A172 (cell line): Measurements from ENCODE around the gene CCNL2. TPM values are rescaled to one million over a fixed set of nuclear protein-coding genes. Genes with fewer than 3 reads are reported as not detected.
A peak's percentile ranks its signal among the peaks of the same experiment; 100 is the strongest.
"Not testable (repeated sequence)": the region's sequence is repeated elsewhere in the genome, so short reads cannot be mapped to it uniquely, and the experiment has no call there.

Source experiments
- DNase-seq: peaks from one replicate; pipeline ENCODE4 v3.0.0-alpha.2; 2015; ENCODE audit warnings: low spot score
- total RNA-seq: library from RNA; depleted of rRNA; stranded (reverse); fragments of >200 nt; shearing (Covaris generic); gene quantifications from 2 replicates; pipeline ENCODE4 v1.2.3, GENCODE V29; 2014; rRNA removed

The CCNL2 gene
- total RNA-seq = 35.6 and 43.2 TPM in 2 replicates

DNA sequence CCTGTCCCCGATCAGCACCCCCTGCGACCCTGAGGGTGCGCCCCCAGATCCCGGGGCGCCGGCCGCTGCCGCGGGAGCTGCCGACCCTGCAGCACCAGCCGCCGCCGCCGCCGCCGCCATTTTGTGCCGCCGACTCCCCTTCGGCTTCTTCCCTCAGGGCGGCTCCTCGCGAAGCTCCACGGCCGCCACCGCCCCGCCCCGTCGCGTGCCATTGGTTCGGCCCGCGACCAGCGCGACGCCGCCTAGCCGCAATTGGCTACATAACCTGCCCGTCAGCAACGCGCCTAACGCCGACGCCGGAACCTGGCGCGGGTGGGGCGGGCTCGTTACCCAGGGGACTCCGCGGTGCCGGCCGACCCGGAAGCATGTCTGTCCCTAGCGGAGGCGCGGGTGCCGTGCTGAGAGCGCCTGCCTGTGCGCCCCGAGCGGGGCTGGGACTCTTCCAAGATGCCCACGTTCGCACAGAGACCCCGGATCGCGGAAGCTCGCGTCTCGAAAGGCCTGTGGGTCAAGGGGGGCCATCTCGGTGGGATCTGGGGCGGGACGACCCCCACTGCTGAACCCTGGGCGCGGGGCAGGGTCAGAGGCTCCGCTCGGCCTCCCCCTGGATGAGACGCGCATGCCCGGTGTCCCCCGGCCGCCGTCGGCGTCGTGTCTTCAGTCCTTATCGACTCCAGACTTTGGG is at the start of gene CCNL2:
TSS of gene CCNL2 (minus strand) at position 149 of the 685 bp plus-strand sequence. CDS start at position 120, 29 bp downstream.
- DNase-seq = peak; percentile 83

DNA sequence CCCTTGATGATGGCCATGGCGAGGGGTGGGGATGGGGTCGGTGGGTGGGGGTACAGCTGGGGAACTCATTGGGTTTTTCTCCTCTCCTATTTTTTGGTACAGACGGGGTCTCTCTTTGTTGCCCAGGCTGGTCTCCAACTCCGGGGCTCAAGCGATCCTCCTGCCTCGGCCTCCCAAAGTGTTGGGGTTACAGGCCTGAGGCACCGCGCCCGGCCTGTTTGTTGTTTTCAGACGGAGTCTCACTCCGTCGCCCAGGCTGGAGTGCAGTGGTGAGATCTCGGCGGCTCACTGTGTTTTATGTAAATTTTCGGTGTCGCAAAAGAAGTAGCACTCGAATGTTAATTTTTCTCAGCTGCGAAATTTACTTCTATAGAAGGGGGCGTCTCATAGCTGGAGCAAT is 47.5 kb upstream of the CCNL2 start:
- DNase-seq = not testable (repeated sequence)

DNA sequence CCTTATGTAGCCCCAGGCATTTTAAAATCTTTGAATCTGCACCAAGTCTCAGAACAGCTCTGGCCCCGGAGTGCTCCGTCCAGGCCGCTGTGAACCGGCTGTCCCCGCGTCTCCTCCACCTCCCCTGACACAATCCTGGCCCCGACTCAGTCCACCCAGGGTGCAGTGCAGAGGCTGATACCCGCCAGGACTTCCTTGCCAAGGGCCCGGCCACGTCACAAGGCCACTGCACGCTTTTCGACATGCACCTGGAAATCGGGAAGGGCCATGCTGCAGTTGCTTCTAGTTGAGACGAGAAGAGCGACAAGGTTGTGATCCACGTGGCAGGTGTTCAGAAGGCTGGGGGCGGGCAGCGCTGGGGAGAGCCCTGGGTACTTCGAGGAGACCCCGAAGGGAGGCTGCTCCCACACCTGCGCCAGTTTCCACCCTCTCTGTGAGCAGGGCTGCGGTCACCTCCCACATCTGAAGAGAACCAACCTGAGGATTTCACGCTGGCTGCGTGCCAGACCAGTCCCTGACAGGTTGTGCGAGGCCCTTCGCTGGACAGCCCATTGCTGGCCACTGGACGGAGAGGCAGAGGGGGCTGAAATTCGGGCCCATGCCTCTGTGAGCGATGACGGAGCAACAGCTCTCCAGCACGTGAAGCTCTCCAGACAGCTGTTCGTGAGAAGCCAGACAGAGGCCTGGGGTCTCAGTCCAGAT is 43.1 kb upstream of the CCNL2 start:
- DNase-seq = no peak

DNA sequence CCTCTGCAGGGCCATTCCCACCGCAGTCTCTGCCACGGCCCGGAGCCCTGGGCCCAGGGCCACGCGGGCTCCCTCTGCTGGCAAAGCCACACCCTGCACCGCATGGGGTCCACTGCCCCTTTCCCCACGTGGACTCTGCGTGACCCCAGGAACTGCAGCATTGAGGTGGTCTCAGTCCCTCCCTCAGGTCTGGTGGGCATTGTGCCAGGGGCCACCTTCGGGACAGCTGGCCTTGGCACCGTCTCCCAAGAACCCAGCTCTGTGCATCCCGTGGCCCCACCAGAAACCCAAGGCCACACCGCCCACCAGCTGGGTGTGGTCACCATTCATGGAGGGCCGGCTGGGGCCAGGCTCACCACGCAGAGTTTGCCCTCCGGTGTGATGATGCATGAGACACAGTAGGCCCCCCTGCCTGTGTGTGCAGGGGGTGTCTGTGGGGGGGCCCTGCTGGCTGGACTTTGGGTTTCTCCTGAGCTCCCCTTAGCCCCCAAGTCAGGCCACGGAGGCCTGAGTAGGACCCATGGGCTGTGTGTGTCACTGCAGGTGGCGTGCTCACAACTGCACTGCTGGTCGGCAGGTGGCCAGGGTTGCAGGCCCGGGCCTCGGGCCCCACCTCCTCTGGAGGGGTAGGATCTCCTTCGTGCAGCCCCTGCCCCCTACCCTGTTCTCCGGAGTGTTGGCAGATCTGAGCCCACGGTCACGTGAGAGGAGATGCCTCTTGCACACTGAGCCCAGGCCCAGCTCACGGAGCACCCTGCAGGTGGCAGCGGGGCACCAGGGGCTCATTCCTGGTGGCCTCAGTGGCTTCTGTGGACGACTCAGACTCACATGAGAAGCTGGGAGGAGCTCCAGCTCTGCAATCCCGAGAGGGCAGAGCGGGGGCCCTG is 42.1 kb upstream of the CCNL2 start:
- DNase-seq = no peak

DNA sequence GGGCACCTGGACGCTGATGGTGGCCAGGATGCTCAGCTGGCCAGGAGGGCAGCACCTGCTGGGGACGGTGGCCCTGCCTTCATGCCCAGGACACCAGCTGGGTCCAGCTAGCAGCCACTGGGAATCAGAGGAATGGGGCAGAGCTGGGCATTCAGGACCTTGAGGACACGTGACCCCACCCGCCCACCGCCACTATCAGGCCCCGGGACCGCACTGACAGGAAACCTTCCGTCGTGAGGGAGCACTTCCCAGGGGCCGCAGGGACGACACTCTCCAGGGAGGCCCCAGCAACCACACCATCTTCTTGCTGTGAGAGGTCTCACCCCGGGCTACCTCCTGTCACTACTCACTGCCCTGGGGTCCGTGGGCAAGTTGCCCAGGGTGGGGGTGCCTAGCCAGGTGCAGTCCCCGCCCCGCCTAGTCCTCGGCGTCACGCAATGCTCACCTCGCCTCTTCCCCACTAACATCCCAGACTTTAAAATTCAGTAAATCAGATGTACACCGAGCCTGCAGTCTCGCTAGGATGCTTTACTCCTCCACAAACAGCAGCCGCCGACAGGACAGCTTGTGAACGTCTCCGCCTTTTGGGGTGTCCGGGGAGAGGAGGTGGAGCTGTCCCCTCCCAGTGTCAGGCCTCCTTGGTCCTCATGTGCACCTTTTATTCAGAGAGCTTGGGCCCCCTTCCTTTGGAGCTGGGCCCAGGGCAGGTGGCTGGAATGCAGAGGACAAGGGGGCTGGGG is 41.3 kb upstream of the CCNL2 start:
- no peak for DNase-seq

DNA sequence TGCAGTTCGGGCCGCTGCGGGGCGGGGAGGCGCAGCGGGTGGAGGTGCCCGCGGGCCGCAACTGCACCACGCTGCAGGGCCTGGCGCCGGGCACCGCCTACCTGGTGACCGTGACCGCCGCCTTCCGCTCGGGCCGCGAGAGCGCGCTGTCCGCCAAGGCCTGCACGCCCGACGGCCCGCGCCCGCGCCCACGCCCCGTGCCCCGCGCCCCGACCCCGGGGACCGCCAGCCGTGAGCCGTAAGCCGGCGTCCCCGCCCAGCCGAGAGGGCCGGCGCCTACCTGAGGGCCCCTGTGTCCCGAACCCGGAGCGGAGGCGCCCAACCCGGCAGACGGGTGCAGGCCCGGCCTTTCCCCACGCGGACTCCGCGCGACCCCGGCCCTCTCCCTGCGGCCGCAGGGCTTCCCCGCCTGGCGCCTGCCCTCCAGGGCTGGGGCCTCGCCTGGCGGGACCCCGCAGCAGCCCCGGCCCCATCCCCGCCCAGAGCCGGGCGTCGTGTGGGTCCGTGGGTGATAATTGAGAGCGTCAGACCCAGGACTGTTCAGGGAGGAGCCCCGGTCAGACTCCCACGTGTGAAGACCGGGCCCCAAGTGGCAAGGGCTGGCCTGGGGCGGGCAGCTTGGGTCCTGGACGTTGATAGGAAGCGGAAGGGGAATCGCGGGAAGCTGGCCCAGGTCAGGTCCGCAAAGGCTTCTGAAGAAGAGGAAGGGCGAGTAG is 40.6 kb upstream of the CCNL2 start:
- no peak for DNase-seq

DNA sequence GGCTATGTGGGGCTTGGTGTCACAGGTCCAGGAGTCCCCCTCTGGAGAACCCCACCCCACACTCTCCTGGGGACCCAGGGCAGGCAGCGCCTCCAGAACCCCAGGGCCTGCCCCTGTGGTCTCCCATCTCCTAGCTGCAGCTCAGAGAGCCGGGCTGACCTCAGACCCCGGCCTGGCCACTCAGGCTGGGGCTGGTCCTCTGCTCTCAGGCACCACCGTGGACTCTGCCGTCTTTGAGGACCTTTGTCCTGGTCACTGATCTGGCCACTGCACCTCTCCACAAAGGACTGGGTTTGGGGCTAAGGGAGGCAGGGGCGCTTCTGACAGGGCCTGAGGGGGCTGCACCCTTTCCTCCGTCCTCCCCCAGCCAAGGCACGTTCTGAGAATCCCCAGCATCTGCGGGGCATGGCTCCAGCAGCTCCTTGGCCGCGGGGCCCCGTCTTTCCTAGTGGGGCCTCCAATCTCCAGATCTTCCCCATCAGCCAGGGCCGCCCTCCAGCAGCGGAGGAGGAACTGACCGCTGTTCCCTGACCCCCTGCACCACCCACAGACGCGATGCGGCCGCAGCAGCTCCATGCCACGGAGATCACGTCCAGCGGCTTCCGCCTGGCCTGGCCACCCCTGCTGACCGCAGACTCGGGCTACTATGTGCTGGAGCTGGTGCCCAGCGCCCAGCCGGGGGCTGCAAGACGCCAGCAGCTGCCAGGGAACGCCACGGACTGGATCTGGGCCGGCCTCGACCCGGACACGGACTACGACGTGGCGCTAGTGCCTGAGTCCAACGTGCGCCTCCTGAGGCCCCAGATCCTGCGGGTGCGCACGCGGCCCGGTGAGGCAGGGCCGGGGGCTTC is 39.6 kb upstream of the CCNL2 start:
- DNase-seq = no peak

DNA sequence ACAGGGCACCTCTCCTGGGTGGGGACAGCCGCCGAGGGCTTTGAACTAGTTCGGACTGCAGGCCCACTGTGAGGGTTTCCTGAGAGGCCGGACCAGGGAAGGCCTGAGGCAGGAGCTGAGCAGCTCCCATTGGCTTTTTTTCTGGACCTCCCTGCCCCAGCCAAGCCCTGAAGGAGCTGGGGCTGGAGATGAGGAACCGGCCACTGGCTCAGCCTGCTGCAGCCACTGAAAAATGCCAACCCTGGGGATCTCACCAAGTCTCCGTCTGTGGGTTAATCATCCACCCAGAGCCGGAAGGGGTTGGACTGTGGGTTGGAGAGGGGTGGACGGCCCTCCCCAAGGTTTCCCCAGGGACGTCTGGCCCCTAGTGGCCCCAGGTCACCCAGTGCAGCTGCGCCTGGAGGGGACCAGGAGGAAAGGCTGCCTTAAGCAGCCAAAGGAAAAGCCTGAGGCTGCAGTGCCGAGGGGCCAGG is 38.8 kb upstream of the CCNL2 start:
- peak; percentile 32 for DNase-seq

DNA sequence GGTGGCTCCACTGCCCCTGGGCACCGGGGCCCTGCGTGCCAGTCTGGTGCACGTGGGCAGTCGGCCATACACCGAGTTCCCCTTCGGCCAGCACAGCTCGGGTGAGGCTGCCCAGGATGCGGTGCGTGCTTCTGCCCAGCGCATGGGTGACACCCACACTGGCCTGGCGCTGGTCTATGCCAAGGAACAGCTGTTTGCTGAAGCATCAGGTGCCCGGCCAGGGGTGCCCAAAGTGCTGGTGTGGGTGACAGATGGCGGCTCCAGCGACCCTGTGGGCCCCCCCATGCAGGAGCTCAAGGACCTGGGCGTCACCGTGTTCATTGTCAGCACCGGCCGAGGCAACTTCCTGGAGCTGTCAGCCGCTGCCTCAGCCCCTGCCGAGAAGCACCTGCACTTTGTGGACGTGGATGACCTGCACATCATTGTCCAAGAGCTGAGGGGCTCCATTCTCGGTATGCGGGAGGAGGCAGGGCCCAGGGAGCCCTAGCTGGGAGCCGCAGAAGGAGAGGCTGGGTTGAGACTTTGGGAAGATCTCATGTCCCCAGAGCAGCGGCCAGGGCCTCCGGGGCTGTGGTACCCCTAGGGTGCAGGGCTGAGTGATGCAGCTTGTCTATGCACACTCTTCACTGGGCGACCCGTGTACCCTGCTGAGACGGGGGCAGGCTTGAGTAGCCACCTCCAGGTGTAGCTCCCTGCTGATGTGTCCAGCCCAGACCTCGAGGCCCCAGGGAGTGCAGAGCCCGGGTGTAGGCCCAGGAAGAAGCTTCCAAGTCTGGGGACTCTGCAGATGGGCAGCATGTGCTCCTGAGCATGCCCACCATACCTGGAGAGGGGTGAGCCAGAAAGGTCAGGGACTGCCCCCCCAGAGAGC is 38.1 kb upstream of the CCNL2 start:
- DNase-seq = no peak

DNA sequence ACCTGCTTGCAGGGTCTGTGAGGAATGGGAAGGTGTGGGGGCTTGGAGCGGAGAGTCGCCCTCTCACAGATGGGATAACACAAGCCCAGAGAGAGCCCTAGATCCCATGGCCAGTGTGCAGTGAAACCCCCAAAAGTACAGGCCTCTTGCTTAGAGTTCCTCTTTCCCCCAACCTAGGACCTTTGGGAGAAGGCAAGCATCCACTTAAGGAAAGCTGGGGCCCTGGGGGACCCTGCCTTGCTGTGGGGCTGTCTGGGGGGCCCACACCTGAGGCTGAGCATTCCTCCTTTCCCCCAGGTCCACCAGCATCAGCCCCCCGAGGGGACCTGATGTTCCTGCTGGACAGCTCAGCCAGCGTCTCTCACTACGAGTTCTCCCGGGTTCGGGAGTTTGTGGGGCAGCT is 37.5 kb upstream of the CCNL2 start:
- no peak for DNase-seq

DNA sequence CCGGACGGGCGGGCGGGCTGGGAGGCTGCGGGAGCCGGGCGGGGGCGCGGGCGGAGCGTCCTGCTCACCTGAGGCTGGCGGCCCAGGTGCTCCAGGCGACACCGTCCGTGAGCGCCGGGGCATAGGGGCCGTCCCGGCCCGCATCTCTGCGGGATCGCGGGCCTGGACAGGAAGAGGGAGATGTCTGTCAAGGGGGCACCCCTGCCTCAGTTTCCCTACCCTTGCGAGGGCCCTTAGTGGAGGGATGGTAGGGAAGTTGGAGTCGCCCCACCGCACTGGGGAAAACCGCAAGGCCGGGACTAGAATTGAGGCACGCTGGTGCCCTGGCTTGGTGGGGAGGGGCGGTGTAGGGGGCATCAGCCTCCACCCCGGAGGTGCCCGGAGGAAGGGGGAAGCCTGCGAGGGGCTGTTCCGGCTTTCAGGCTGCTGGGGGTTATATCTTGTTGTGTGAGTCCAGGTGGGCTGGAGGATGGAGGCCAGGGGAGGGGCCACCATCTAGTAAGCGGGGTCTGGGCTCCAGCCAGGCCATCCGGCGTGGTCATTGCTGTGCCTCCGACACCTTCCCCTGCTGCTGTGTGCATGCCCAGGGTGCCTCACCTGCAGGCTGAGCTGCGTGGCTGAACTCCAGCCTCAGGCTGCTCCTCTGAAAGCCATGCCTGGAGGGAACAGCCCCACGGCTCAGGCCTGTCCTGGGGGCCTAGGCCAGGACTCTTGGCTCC is 36.9 kb upstream of the CCNL2 start:
- no peak for DNase-seq

DNA sequence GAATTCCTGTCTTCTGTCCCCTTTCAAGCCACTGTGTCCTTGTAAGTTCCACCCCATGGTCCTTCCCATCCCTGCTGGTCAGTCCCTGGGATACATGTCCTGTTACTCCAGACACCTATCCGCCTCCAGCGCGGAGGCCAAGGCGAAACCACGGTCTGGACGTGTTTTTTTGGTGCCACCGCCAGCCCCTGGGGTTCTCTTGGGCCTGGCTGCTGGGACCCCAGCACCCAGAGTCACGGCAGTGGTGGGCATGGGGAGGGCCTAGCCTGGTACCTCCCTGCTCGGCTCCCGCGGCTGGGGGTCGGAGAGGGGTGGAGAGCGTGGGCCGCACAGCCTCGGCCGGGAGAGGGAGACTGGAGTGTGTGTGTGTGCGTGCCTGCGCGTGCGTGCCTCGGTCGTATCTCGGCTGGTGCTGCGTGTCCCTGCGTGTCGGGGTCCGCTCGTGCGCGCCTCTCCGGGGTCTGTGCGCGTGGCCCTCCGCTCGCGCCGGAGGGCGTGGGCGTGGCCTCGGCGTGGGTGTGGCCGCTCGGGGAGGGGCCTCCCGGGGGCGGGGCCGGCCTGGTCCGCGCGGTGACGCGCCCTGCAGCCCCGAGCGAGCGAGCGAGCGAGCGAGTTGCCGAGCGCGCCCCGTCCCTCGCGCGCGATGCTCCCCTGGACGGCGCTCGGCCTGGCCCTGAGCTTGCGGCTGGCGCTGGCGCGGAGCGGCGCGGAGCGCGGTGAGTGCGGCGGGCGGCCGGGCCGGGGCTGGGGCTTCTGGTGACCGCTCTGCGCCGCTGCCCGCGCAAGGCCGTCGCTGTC is 36.2 kb upstream of the CCNL2 start, which contains the start of gene VWA1:
TSS of gene VWA1 (plus strand) at position 585 of the 798 bp plus-strand sequence. CDS start at position 644, 59 bp downstream.
- DNase-seq = no peak

DNA sequence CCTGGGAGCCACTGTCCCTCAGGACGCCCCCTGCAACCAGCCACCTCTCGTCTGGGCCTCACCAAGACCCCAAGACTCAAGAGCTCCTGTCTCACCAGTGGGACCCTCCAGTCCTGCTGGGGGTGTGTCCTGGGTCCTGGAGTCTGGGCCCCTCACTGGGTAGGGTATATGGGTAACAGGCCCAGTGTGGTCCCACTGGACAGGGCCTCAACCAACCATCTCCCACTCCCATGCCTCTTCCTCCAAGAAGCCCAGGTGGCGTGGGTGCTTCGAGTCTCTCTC is 35.6 kb upstream of the CCNL2 start:
- no peak for DNase-seq

DNA sequence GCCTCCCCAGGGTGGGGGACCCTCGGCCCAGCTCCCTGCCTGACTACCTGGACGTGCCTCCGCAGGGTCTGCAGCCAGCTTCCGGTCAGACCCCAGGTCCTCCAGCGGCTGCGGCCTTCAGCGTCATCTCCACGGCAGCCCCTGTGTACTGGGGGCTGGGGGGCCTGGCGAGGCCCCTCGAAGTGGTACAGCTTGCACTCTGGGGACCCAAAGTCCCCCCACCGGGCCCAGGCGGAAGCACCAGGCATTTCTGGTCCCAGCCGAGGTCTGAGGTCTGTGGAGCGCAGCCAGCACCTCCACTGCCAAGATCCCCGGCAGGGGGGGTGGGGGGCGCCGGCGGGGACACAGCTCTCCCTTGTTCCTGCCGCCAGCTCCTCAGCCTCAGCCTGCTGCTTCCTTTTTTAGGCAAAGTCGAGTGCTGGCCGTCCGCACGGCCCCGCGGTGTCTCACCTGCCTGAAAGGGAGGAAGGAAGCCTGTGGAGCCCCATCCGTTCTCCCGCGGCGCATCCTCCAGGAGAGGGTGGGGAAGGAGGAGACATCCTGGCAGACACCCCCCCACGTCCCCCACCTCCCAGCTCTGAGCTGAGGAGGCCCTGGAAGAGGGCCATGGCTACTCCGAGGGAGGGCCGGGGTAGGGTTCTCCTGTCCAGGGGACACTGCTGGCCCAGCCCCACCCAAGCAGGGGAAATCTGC is 35.1 kb upstream of the CCNL2 start:
- DNase-seq = peak; percentile 47

DNA sequence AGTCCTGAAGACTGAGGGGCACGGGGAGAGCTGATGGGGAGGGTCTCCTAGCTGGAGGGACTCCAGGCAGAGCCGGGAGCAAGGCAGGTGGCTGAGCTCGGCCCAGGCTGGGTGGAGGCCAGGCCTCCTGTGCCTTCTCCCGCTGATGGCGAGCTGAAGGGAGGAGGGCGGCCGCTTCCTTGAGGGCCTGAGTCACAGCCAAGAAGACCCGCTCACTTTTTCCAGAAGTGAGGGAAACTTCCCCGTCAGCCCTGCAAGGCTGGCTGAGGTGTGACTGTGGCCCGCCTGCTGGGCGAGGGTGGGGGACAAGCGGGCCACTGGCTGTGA is 34.6 kb upstream of the CCNL2 start:
- peak; percentile 62 for DNase-seq

DNA sequence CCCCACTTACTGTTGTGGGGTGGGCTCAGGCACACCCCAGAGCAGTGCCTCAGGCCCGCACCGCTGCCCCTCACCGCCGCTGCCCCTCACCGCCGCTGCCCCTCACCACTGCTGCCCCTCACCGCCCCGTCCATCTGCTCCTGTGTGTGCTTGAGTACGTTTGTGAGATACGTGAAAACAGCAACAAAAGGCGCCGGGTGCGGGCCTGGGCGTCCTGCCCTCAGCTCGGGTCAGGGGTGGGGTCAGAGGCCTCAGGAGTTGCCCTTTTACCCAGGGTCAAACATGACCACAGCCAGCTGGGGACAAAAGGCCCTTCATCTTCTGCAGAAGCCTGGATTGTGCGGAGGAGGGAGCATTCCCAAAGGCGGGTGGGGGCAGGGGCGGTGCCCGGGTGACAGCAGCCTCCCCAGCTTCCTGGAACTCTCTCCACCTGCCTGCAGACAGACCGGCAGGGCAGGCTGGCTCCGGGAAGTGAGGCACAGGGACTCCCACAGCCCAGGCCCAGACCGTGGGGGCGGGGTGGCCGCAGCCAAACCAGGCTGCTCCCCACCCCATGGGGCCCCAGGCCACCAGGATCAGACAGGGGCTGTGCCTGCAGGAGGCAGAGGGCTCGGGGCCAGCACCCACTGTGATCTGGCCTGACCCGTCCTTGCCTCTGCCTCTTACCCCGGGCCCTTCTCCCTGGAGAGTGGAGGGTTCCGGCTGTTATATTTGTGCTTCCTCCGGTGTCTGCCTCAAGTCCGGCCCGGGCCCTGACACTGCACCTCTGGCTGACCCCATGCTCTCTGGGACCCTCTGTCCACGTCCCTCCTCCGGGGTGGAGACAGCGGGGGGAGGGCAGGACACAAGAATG is 34.0 kb upstream of the CCNL2 start:
- DNase-seq = peak; percentile 70
